Measurements from ENCODE around the gene GTPBP8. TPM values are rescaled to one million over a fixed set of nuclear protein-coding genes. Genes with fewer than 3 reads are reported as not detected.

GTPBP8 gene
- total and polyA plus RNA-seq, 10 of the 15 experiments (the other 5 are each of a cell fraction or from before 2014, with no cell fraction given): 10.3 to 29.0 (median 17.0) TPM

GRCh38 chr3:112990672-112991602, at the start of gene GTPBP8 (continued):
- TF ChIP-seq E2F8 (IDR thresholded peaks at IDR 0.05; ENCODE audit: low read depth, partially characterized antibody) (no peak), IKZF2 (IDR thresholded peaks at IDR 0.05) (peak in 1 of 2 experiments; percentile 74; a peak in 1 of 4 replicates), IRF5 (IDR thresholded peaks at IDR 0.05; ENCODE audit: borderline replicate concordance) (peak; percentile 82; the same call in 1 of the 2 replicates), NFIC (IDR thresholded peaks at IDR 0.05; ENCODE audit: low read depth, low read length) (no peak), POU2F2 (IDR thresholded peaks at IDR 0.05; ENCODE audit: borderline replicate concordance, low read depth, low read length) (peak; percentile 47; the same call in 1 of the 3 replicates), NR2F1 (conservative IDR thresholded peaks at IDR 0.05) (peak; percentile 94), ETV6 (conservative IDR thresholded peaks at IDR 0.05 in 1 of 2, IDR thresholded peaks at IDR 0.05 in 1 of 2; ENCODE audit: borderline replicate concordance in 1 of 2, low read depth in 1 of 2) (0 out of 4 replicates have a peak, but pooled peaks of 1 of the 2 experiments have one; percentile 29), ZNF217 (IDR thresholded peaks at IDR 0.05) (peak; percentile 59; the same call in 1 of the 2 replicates), PBX3 (IDR thresholded peaks at IDR 0.05; ENCODE audit: insufficient replicate concordance, low read depth, low read length) (peak; percentile 8), DPF2 (IDR thresholded peaks at IDR 0.05) (peak; percentile 83), ZNF274 (IDR thresholded peaks at IDR 0.05; ENCODE audit: insufficient read depth, insufficient read length) (no peak), CUX1 (IDR thresholded peaks at IDR 0.05; ENCODE audit: insufficient replicate concordance, low read depth, low read length) (no peak), SIX5 (IDR thresholded peaks at IDR 0.05; ENCODE audit: low read depth, low read length, severe bottlenecking) (peak; percentile 60), BMI1 (IDR thresholded peaks at IDR 0.05; ENCODE audit: borderline replicate concordance) (peak; percentile 45), SUPT20H (IDR thresholded peaks at IDR 0.05; ENCODE audit: borderline replicate concordance, control insufficient read depth, low read depth, low read length) (no peak), POLR2A (IDR thresholded peaks at IDR 0.05; ENCODE audit: low read depth, low read length) (peak; percentile 88)

Data from GM12878 (cell line).